Right lobe of liver (tissue), 6 donors: ENCODE data around the gene CEMIP2. TPM values are rescaled to one million over a fixed set of nuclear protein-coding genes. Genes with fewer than 3 reads are reported as not detected.

ENCODE experiments used
- ATAC-seq, 4 donors: fragments of 200-7000 bp; cut with Tn5 transposase; one replicate each; pipeline ENCODE4 v1.9.1; 2020; ENCODE audit warnings: mild to moderate bottlenecking in 4 of 4, moderate library complexity in 4 of 4
- DNase-seq, 3 donors: peaks; one replicate each; pipeline ENCODE4 v3.0.0-alpha.2; 2020
- H3K27ac ChIP-seq, 3 donors: fragments of 200-600 bp; one replicate each; pipeline ENCODE4 v1.8.0; 2022
- H3K27me3 ChIP-seq, 2 donors: fragments of 200-600 bp; one replicate each; pipeline ENCODE4 v1.8.0; 2022
- H3K36me3 ChIP-seq, 4 donors: fragments of 200-600 bp; sonication (generic) in 1 of 4; one replicate each; pipeline versions ENCODE4 v1.5.1 to v1.8.0; 2017 to 2022; ENCODE audit warnings: control low read depth in 1 of 4
- H3K4me1 ChIP-seq, 4 donors: fragments of 200-600 bp; sonication (generic) in 1 of 4; one replicate each; pipeline versions ENCODE4 v1.5.1 to v1.8.0; 2017 to 2022; ENCODE audit warnings: control low read depth in 1 of 4
- H3K4me3 ChIP-seq, 3 donors: fragments of 200-600 bp; one replicate each; pipeline ENCODE4 v1.8.0; 2022
- H3K9me3 ChIP-seq, 4 donors: fragments of 200-600 bp; sonication (generic) in 1 of 4; one replicate each; pipeline versions ENCODE4 v1.5.1 to v1.8.0; 2017 to 2022; ENCODE audit warnings: control low read depth in 1 of 4
- POLR2A ChIP-seq: fragments of 450-650 bp; IDR thresholded peaks from one replicate; pipeline ENCODE4 v1.6.1; 2017; ENCODE audit warnings: antibody characterized with exemption, mild to moderate bottlenecking
- WGBS: methylation state at CpG from one replicate; pipeline ENCODE4 v1.1.6; 2018; ENCODE audit warnings: low coverage, low lambda C conversion rate; ENCODE audit not compliant: insufficient coverage; ENCODE audit errors: missing lambda C conversion rate; 5-methylcytosine and 5-hydroxymethylcytosine counted together
- intact Hi-C, 2 donors: fragments of 100-400 bp; cut with DNase I; formaldehyde crosslinking; loops; one replicate each; pipeline versions ENCODE4 v1.11.2 to v1.14.1; 2022
- total RNA-seq, 6 experiments: library from RNA; depleted of rRNA in 2 of 6; stranded (reverse); fragments of >200 nt in 2 of 6; fragmentation: NEBNext Ultra II Directional in 3 of 6; extraction: Animal tissue kit (Norgen Biotek cat#: 25700) in 3 of 6; gene quantifications; one replicate each; pipeline versions ENCODE4 v1.1.0 to v1.2.4, GENCODE V29; 2016 to 2023
- TF ChIP-seq, protein P1 (sequence below), 4 donors: fragments of 200-600 bp in 3 of 4; fragments of 450-650 bp in 1 of 4; IDR thresholded peaks; one replicate each; pipeline versions ENCODE4 v1.5.1 to v1.8.0; 2016 to 2022; ENCODE audit warnings: antibody characterized with exemption in 4 of 4, mild to moderate bottlenecking in 2 of 4
- donor health status: DM: no; HTN: yes; CAD: no.
- donor health status: DM: no; HTN: no; CAD: no.
- donor health status: DM: no; HTN: no; CAD: no.
- donor health status: DM: no; HTN: yes; CAD: no.
- donor health status: DM: no; HTN: yes; CAD: no.

The CEMIP2 gene
- total RNA-seq, 6 experiments from 2014 or later: 40.9 to 92.8 (median 56.5) TPM

DNA sequence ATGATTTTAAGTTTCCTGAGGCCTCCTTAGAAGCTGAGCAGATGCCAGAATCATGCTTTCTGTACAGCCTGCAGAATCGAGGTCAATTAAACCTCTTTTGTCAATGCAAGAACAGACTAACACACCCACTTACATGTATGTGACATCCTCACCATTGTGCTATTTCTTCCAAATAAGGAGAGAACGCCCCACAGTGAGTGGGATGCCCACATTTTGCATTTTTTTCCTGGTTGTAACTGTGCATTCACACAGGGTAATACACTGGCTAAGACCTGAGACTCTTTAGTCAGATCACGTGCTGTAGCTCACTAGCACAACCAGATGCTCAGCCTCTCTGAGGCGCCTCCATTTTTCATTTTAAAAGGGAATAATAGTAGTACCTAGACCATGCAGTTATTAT is 4.4 kb upstream of the CEMIP2 start:
- ATAC-seq: no peak
- TF ChIP-seq, protein P1, sequence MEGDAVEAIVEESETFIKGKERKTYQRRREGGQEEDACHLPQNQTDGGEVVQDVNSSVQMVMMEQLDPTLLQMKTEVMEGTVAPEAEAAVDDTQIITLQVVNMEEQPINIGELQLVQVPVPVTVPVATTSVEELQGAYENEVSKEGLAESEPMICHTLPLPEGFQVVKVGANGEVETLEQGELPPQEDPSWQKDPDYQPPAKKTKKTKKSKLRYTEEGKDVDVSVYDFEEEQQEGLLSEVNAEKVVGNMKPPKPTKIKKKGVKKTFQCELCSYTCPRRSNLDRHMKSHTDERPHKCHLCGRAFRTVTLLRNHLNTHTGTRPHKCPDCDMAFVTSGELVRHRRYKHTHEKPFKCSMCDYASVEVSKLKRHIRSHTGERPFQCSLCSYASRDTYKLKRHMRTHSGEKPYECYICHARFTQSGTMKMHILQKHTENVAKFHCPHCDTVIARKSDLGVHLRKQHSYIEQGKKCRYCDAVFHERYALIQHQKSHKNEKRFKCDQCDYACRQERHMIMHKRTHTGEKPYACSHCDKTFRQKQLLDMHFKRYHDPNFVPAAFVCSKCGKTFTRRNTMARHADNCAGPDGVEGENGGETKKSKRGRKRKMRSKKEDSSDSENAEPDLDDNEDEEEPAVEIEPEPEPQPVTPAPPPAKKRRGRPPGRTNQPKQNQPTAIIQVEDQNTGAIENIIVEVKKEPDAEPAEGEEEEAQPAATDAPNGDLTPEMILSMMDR (IDR thresholded peaks at IDR 0.05): no peak
- TF ChIP-seq POLR2A: no peak
- Histone ChIP-seq H3K27ac (no peak overlapping the region), H3K27me3 (no peaks in the 10 kb centered on the region), H3K4me3 (no peak overlapping the region), H3K4me1 (peaks cover 0 to 4% (median 0%) of the 10 kb centered on the region in 4 donors), H3K36me3 (no peaks in the 10 kb centered on the region), H3K9me3 (no peaks in the 10 kb centered on the region)
- 79% methylated on average over 4 of the region's 4 CpGs for WGBS
- DNase-seq: no peak
- intact Hi-C loops: no loop called here

DNA sequence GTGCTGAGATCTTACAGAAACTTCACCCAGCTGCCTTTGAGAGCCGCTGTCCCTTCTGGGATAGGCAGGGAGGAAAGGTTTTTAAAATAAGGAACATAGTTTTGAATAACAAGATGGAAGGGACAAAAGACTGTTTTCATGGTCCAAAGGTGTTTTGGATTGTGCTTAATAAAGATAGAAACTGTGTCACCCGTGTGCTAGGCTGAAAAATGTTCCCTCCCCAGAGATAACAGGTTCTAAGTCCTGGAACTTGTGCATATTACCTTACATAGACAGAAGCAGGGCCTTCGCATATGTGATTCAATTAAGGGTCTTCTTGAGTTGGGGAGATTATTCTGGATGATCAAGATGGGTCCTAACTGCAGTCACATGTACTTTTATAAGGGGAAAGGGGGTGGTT is 1.9 kb upstream of the CEMIP2 start:
- 50% methylated on average over 2 of the region's 3 CpGs for WGBS
- H3K36me3 ChIP-seq: no peaks in the 10 kb centered on the region
- no peaks in the 10 kb centered on the region for H3K9me3 ChIP-seq
- H3K4me1 ChIP-seq: peaks cover 0 to 23% (median 5%) of the 10 kb centered on the region in 4 donors
- DNase-seq (no peak), ATAC-seq (no peak)
- TF ChIP-seq, protein P1 (IDR thresholded peaks at IDR 0.05): no peak
- no peak for TF ChIP-seq POLR2A
- no peak overlapping the region for H3K4me3 ChIP-seq
- intact Hi-C loops: no loop called here
- H3K27ac ChIP-seq: peak overlapping the region in 2 of 3 donors; percentile 98 to 99
- H3K27me3 ChIP-seq: no peaks in the 10 kb centered on the region

DNA sequence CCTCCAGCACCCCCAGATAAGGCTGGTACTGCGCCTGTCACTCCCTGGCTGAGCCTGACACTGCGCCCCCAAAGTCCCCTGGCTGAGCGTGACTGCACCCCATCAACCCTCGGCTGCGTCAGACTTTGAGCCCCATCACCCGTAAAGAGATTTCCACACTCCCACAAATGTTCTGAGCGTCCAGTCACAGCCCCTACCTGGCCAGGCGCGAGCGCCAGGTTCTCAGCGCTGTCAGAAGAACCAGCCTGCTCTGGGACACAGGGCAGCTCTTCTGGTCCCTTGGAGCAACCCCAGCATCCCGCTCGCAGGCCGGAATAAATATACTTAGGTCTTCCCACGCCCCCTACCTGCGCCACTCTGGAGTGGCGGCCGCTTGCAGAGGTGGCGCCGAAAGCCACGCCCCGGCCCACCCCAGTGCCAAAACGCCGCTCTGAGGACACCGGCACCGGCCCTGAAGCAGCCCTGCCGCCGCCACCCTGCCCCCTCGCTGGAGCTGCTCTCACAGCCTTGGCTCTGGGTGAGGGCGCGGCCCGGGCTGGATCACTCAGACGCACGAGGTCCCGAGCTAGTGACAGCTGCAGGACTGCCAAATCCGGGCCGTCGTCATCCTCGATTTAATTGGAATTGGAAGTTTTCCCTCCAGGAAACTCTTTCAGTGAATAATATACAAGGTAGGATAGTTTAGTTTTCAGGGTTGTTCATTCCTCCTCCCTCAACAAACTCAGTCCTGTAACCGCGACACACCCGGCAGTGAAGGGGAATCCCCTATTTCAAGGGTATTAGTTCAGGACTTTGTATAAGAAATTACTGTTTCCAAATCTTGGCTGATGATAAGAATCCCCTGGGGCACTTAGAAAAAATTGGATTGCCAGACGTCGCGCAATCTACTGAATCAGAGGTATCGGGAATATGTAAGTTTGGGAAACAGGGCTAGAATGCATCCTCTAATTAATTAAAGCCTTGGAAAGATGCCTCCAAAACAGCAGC is 1.2 kb upstream of the CEMIP2 start:
- Histone ChIP-seq H3K27ac (peak overlapping the region; percentile 94 to 99 (median 98)), H3K9me3 (no peaks in the 10 kb centered on the region), H3K27me3 (no peaks in the 10 kb centered on the region), H3K4me1 (peaks cover 0 to 30% (median 7%) of the 10 kb centered on the region in 4 donors), H3K4me3 (peak overlapping the region; percentile 69 to 91 (median 89)), H3K36me3 (no peaks in the 10 kb centered on the region)
- DNase-seq (peak; percentile 96 to 98 (median 98)), ATAC-seq (peak; percentile 72 to 88 (median 80))
- intact Hi-C loops: loop anchor here in 1 of 2 donors (10.0 kb wide), 1 partner anchor 155 kb away; no protein-coding TSS in a partner anchor
- 6% methylated on average over 29 of the region's 46 CpGs for WGBS
- TF ChIP-seq POLR2A: peak; percentile 93
- TF ChIP-seq, protein P1 (IDR thresholded peaks at IDR 0.05): peak; percentile 25 to 53 (median 47)

DNA sequence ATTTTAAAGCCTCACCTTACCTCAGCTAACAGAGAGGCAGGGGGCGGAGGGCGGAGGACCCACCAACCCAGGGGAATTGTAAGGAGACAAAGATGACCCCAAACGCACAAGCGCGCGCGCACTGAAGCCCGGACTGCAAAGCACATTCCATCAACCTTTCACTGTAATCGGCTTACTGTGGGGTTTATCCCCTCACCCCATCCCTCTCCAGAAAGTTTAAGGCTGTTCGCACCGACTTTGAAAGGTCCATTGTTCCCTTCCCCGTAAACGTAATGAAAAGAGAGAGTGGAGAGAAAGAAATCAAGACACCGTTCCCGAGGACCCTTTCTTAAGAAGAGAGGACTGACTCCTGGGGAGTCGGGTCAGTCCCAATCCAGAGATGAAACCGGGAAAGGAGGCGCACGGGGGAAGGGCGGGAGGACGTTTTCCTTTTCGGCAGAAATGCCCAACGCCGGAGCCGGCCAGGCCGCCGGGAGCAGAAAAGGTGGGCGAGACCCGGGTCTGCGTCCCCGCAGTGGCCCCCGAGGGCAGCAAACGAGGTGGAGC is 464 bp downstream of the CEMIP2 start:
- H3K27ac ChIP-seq: peak overlapping the region; percentile 94 to 99 (median 98)
- no peaks in the 10 kb centered on the region for H3K9me3 ChIP-seq
- intact Hi-C loops: loop anchor here in 1 of 2 donors (10.0 kb wide), 1 partner anchor 153 kb away; no protein-coding TSS in a partner anchor
- peak overlapping the region; percentile 69 to 91 (median 89) for H3K4me3 ChIP-seq
- H3K4me1 ChIP-seq: peaks cover 0 to 46% (median 14%) of the 10 kb centered on the region in 4 donors
- no peak for ATAC-seq
- no peaks in the 10 kb centered on the region for H3K27me3 ChIP-seq
- TF ChIP-seq, protein P1 (IDR thresholded peaks at IDR 0.05): no peak
- TF ChIP-seq POLR2A: no peak
- DNase-seq: peak in 2 of 3 donors; percentile 31 to 60
- H3K36me3 ChIP-seq: no peaks in the 10 kb centered on the region
- WGBS: 0% methylated on average over 14 of the region's 33 CpGs
